Panc1 (cell line): ENCODE measurements around the gene HNRNPDL. TPM values are rescaled to one million over a fixed set of nuclear protein-coding genes. Genes with fewer than 3 reads are reported as not detected.
A peak's percentile ranks its signal among the peaks of the same experiment; 100 is the strongest.

Experiments
- ATAC-seq: fragments of 200-7000 bp; cut with Tn5 transposase; 2 replicates; pipeline ENCODE4 v1.9.1; 2020; ENCODE audit warnings: mild to moderate bottlenecking, moderate library complexity
- BruUV-seq: library from RNA; stranded (reverse); fragments of 400-500 nt; replicated peaks from 2 replicates; lab custom pipeline; 2021; lab: Mats Ljungman, UMichigan
- CTCF ChIA-PET: fragments of 300-600 bp; sonication (Branson Sonifier 250); formaldehyde crosslinking; loops from one replicate; lab custom pipeline; 2022; ENCODE audit warnings: antibody characterized with exemption; lab: Charles Lee
- POLR2A ChIA-PET: fragments of 300-600 bp; sonication (Branson Sonifier 250); formaldehyde crosslinking; loops from one replicate; lab custom pipeline; 2022; ENCODE audit warnings: antibody characterized with exemption; lab: Charles Lee
- DNase-seq: peaks from one replicate; pipeline ENCODE4 v3.0.0-alpha.2; 2010; ENCODE audit warnings: low read depth, low spot score
- H3K27ac ChIP-seq: 2 replicates; pipeline ENCODE4 v1.5.1; 2011; ENCODE audit warnings: mild to moderate bottlenecking, low read length, inconsistent platforms
- H3K27me3 ChIP-seq: fragments of 200-500 bp; sonication (Bioruptor generic); 2 replicates; pipeline ENCODE4 v1.6.0; 2014; ENCODE audit warnings: low read length, inconsistent platforms; ENCODE audit not compliant: control insufficient read depth, insufficient read depth
- H3K36me3 ChIP-seq: fragments of 200-500 bp; sonication (Bioruptor generic); 2 replicates; pipeline ENCODE4 v1.5.1; 2014; ENCODE audit warnings: inconsistent platforms, mild to moderate bottlenecking, low read length, moderate library complexity; ENCODE audit not compliant: control insufficient read depth, insufficient read depth
- H3K4me1 ChIP-seq: 2 replicates; pipeline ENCODE4 v1.5.1; 2011; ENCODE audit warnings: inconsistent platforms, mild to moderate bottlenecking, low read length, moderate library complexity; ENCODE audit not compliant: control insufficient read depth, insufficient read depth
- H3K4me3 ChIP-seq, 2 experiments: 2 replicates each; pipeline ENCODE4 v1.5.1; 2011 to 2012; ENCODE audit warnings: low read depth in 2 of 2, low read length in 2 of 2, mild to moderate bottlenecking in 2 of 2, inconsistent platforms in 1 of 2, moderate library complexity in 1 of 2
- H3K9me3 ChIP-seq: fragments of 200-500 bp; sonication (Bioruptor generic); 2 replicates; pipeline ENCODE4 v1.5.1; 2014; ENCODE audit warnings: low read depth, mild to moderate bottlenecking, inconsistent platforms, low read length, moderate library complexity; ENCODE audit not compliant: control insufficient read depth, insufficient read depth
- CTCF ChIP-seq: fragments of 450-650 bp; IDR thresholded peaks from 2 replicates; pipeline ENCODE4 v1.5.1; 2017; ENCODE audit warnings: mild to moderate bottlenecking
- POLR2AphosphoS5 ChIP-seq: IDR thresholded peaks from 2 replicates; pipeline ENCODE4 v1.6.1; 2012; ENCODE audit warnings: mild to moderate bottlenecking, low read depth, low read length, moderate library complexity
- REST ChIP-seq, 2 experiments: IDR thresholded peaks; 2 replicates each; pipeline ENCODE4 v1.6.1; 2011 to 2012; ENCODE audit warnings: low read depth in 2 of 2, control low read depth in 1 of 2, low read length in 1 of 2, mild to moderate bottlenecking in 1 of 2, moderate library complexity in 1 of 2; ENCODE audit not compliant: insufficient read depth in 1 of 2
- SIN3A ChIP-seq: IDR thresholded peaks from 2 replicates; pipeline ENCODE4 v1.6.1; 2012; ENCODE audit warnings: low read depth, mild to moderate bottlenecking, low read length, moderate library complexity, borderline replicate concordance; ENCODE audit not compliant: insufficient read depth
- TCF7L2 ChIP-seq: IDR thresholded peaks from 2 replicates; pipeline ENCODE4 v1.6.1; 2011; ENCODE audit warnings: mild to moderate bottlenecking, low read depth, low read length, inconsistent platforms
- in situ Hi-C: cut with HindIII; loops from 2 replicates; pipeline ENCODE4 v1.10.0; 2016; ENCODE audit warnings: low sequenced_read_pairs, low pct_unique_long_range_greater_than_20kb
- intact Hi-C: fragments of 100-400 bp; cut with micrococcal nuclease; formaldehyde crosslinking; loops from one replicate; pipeline ENCODE4 v1.10.0; 2022; ENCODE audit not compliant: unreplicated experiment
- total RNA-seq: library from RNA; stranded (reverse); gene quantifications from one replicate; pipeline ENCODE4 v1.2.1, GENCODE V29; 2021; ENCODE audit not compliant: unreplicated experiment

The HNRNPDL gene
- total RNA-seq, 1 experiment from 2014 or later = 146 TPM

GRCh38 chr4:82373816-82374625 lies 56.2 kb downstream of the HNRNPDL start, which contains the start of gene HNRNPD:
Gene HNRNPD, minus strand, starts transcription at chr4:82373991. Its CDS starts 313 bp downstream, at chr4:82373678.
- DNase-seq (peak; percentile 92), ATAC-seq (peak; percentile 92)
- ChIA-PET CTCF (no interaction called here), POLR2A (interaction anchor here (0.6 to 1.0 kb wide), 4 partner anchors 9 to 148 kb away, joined by 3 to 6 read pairs (median 4); no protein-coding TSS in a partner anchor)
- H3K9me3 ChIP-seq = no peaks in the 10 kb centered on the region
- peak within 1 kb of the TSS; percentile 67 to 84 for H3K4me3 ChIP-seq
- H3K27ac ChIP-seq = peak within 1 kb of the TSS; percentile 96
- peaks cover 19% of the 10 kb centered on the region for H3K4me1 ChIP-seq
- intact Hi-C loops (loop anchor here (5.0 kb wide), 1 partner anchor 53 kb away; no protein-coding TSS in a partner anchor), in situ Hi-C loops (no loop called here)
- TF ChIP-seq REST (IDR thresholded peaks at IDR 0.05; ENCODE audit: insufficient read depth in 1 of 2, low read depth in 2 of 2, low read length in 1 of 2) (peak; percentile 47 to 62; a peak in 2 of 4 replicates), SIN3A (peak; percentile 71; the same call in 1 of the 2 replicates), CTCF (no peak), TCF7L2 (peak; percentile 74; the same call in 1 of the 2 replicates), POLR2AphosphoS5 (peak; percentile 71)
- no peaks in the 10 kb centered on the region for H3K27me3 ChIP-seq
- BruUV-seq = no TSS peak
- peaks cover 27% of the 10 kb centered on the region for H3K36me3 ChIP-seq

- intact Hi-C loops (loop anchor here (5.0 kb wide), 1 partner anchor 54 kb away; no protein-coding TSS in a partner anchor), in situ Hi-C loops (no loop called here)
- DNase-seq (no peak), ATAC-seq (peak; percentile 32)
- Histone ChIP-seq H3K4me3 (peak overlapping the region; percentile 67 to 84), H3K4me1 (peaks cover 24% of the 10 kb centered on the region), H3K9me3 (no peaks in the 10 kb centered on the region), H3K27ac (peak overlapping the region; percentile 81), H3K27me3 (no peaks in the 10 kb centered on the region), H3K36me3 (peaks cover 28% of the 10 kb centered on the region)
- CTCF ChIA-PET = no interaction called here
- TF ChIP-seq TCF7L2 (no peak), CTCF (no peak), POLR2AphosphoS5 (peak; percentile 21; the same call in 1 of the 2 replicates), SIN3A (peak; percentile 73; the same call in 1 of the 2 replicates)
- BruUV-seq = TSS peak; percentile 79
- POLR2A ChIA-PET = interaction anchor here (0.6 to 1.0 kb wide), 2 partner anchors 10 to 149 kb away, joined by 3 read pairs; no protein-coding TSS in a partner anchor
Measured at GRCh38 chr4:82373486-82373815, 56.8 kb downstream of the HNRNPDL start.

Other genes starting within 250 kb of the HNRNPDL start
- 170 TPM for gene HNRNPD, start 56.5 kb downstream of the HNRNPDL start, total RNA-seq
- 34.7 TPM for gene ENOPH1, start 128 bp upstream of the HNRNPDL start, total RNA-seq
- 1.8 TPM for gene TMEM150C, start 131.5 kb upstream of the HNRNPDL start, total RNA-seq